AML-193 (cell line): Measurements from ENCODE around the gene INPP5D.

Experiments used
- DNase-seq, 2 experiments: peaks; one replicate each; lab custom pipeline; 2025; lab: John Stamatoyannopoulos, UW

The INPP5D gene

GRCh38 chr2:233075966-233076339 is 15.8 kb downstream of the INPP5D start:
- DNase-seq = peak; percentile 49 to 52

- DNase-seq = peak; percentile 23 to 39
These were observed 16.6 kb downstream of the INPP5D start for GRCh38 chr2:233076749-233077148.

GRCh38 chr2:233079473-233079877 is 19.3 kb downstream of the INPP5D start:
- DNase-seq = no peak

- DNase-seq = no peak
These were observed 20.1 kb downstream of the INPP5D start for GRCh38 chr2:233079953-233080835.

- DNase-seq = no peak
These were observed 20.7 kb downstream of the INPP5D start for GRCh38 chr2:233080836-233081229.

GRCh38 chr2:233081232-233081730 is 21.1 kb downstream of the INPP5D start:
- no peak for DNase-seq

GRCh38 chr2:233081731-233082221 is 21.6 kb downstream of the INPP5D start:
- no peak for DNase-seq

GRCh38 chr2:233082222-233082930 is 22.2 kb downstream of the INPP5D start:
- DNase-seq = peak; percentile 14 to 31

- peak in 1 of 2 experiments; percentile 23 for DNase-seq
These were observed 23.0 kb downstream of the INPP5D start for GRCh38 chr2:233082931-233083755.

- no peak for DNase-seq
These were observed 23.6 kb downstream of the INPP5D start for GRCh38 chr2:233083782-233084181.

GRCh38 chr2:233084488-233084887 is 24.3 kb downstream of the INPP5D start:
- DNase-seq = peak; percentile 98 to 99

GRCh38 chr2:233085037-233085838 is 25.1 kb downstream of the INPP5D start:
- no peak for DNase-seq

GRCh38 chr2:233085839-233086150 is 25.7 kb downstream of the INPP5D start:
- DNase-seq = no peak

GRCh38 chr2:233087713-233088112 is 27.6 kb downstream of the INPP5D start:
- no peak for DNase-seq

GRCh38 chr2:233088972-233089345 is 28.8 kb downstream of the INPP5D start:
- DNase-seq = no peak

GRCh38 chr2:233089851-233090250 is 29.7 kb downstream of the INPP5D start:
- DNase-seq = no peak

GRCh38 chr2:233090879-233091278 is 30.7 kb downstream of the INPP5D start:
- DNase-seq = no peak

- DNase-seq = no peak
These were observed 31.6 kb downstream of the INPP5D start for GRCh38 chr2:233091595-233092375.

GRCh38 chr2:233092432-233093165 is 32.5 kb downstream of the INPP5D start:
- DNase-seq = peak in 1 of 2 experiments; percentile 15

- DNase-seq = no peak
These were observed 33.0 kb downstream of the INPP5D start for GRCh38 chr2:233093166-233093448.
